GM19467 (cell line): ENCODE data around the gene AKAP9.
"Not testable (repeated sequence)": the region's sequence is repeated elsewhere in the genome, so short reads cannot be mapped to it uniquely, and the experiment has no call there.

Experiments
- ATAC-seq: cut with Tn5 transposase; IDR thresholded peaks from one replicate; pipeline ENCODE4 v1.9.1; 2021; ENCODE audit warnings: mild to moderate bottlenecking, moderate library complexity; ENCODE audit not compliant: unreplicated experiment

The AKAP9 gene

GRCh38 chr7:91945476-91945875, 4.8 kb downstream of the AKAP9 start:
- ATAC-seq: no peak

- ATAC-seq: no peak
These were observed 5.9 kb downstream of the AKAP9 start for GRCh38 chr7:91946549-91946948.

- ATAC-seq: no peak
These were observed 7.3 kb downstream of the AKAP9 start for GRCh38 chr7:91947948-91948347.

GRCh38 chr7:91949221-91950009, 8.8 kb downstream of the AKAP9 start:
- ATAC-seq: no peak

- ATAC-seq: no peak
These were observed 13.0 kb downstream of the AKAP9 start for GRCh38 chr7:91953618-91954017.

GRCh38 chr7:91956464-91956863, 15.8 kb downstream of the AKAP9 start:
- not testable (repeated sequence) for ATAC-seq

GRCh38 chr7:91957232-91957631, 16.6 kb downstream of the AKAP9 start:
- ATAC-seq: no peak

GRCh38 chr7:91957823-91958222, 17.2 kb downstream of the AKAP9 start:
- ATAC-seq: no peak

- no peak for ATAC-seq
These were observed 18.4 kb downstream of the AKAP9 start for GRCh38 chr7:91959023-91959422.

- ATAC-seq: no peak
These were observed 21.2 kb downstream of the AKAP9 start for GRCh38 chr7:91961816-91962215.

GRCh38 chr7:91962419-91962818, 21.8 kb downstream of the AKAP9 start:
- ATAC-seq: no peak

- ATAC-seq: not testable (repeated sequence)
These were observed 26.9 kb downstream of the AKAP9 start for GRCh38 chr7:91967513-91967912.

GRCh38 chr7:91973639-91974038, 33.0 kb downstream of the AKAP9 start:
- ATAC-seq: no peak

- no peak for ATAC-seq
These were observed 33.4 kb downstream of the AKAP9 start for GRCh38 chr7:91974066-91974465.

- no peak for ATAC-seq
These were observed 36.1 kb downstream of the AKAP9 start for GRCh38 chr7:91976743-91977142.

GRCh38 chr7:91979590-91979989, 38.9 kb downstream of the AKAP9 start:
- no peak for ATAC-seq

- ATAC-seq: not testable (repeated sequence)
These were observed 41.7 kb downstream of the AKAP9 start for GRCh38 chr7:91982352-91982751.

- ATAC-seq: no peak
These were observed 47.6 kb downstream of the AKAP9 start for GRCh38 chr7:91988213-91988612.

- no peak for ATAC-seq
These were observed 53.3 kb downstream of the AKAP9 start for GRCh38 chr7:91993976-91994375.

- ATAC-seq: peak; percentile 90
These were observed 54.9 kb downstream of the AKAP9 start for GRCh38 chr7:91995391-91996105.

- no peak for ATAC-seq
These were observed 59.2 kb downstream of the AKAP9 start for GRCh38 chr7:91999631-92000565.
